Measurements from ENCODE around the gene STX8. TPM values are rescaled to one million over a fixed set of nuclear protein-coding genes. Genes with fewer than 3 reads are reported as not detected.
A peak's percentile ranks its signal among the peaks of the same experiment; 100 is the strongest.

STX8 gene
- total and polyA plus RNA-seq, 2 donors = 60.5 to 75.8 TPM

GRCh38 chr17:9544221-9544620 lies 31.4 kb downstream of the STX8 start:
- H3K9me3 ChIP-seq (ENCODE audit: control insufficient read depth in 2 of 2, insufficient read depth in 1 of 2, low read length in 1 of 2) = no peaks in the 10 kb centered on the region
- H3K4me1 ChIP-seq (ENCODE audit: control insufficient read depth in 2 of 2, insufficient read depth in 2 of 2, low read length in 2 of 2) = no peaks in the 10 kb centered on the region
- WGBS = 94% methylated on average over 7 of the region's 7 CpGs
- no peaks in the 10 kb centered on the region for H3K27me3 ChIP-seq (ENCODE audit: control insufficient read depth in 2 of 2, insufficient read depth in 1 of 2, low read length in 1 of 2)
- H3K27ac ChIP-seq (ENCODE audit: low read depth in 1 of 2, low read length in 1 of 2) = no peak overlapping the region
- peaks cover 0 to 5% of the 10 kb centered on the region in 2 donors for H3K36me3 ChIP-seq (ENCODE audit: control insufficient read depth in 2 of 2, insufficient read depth in 2 of 2, low read length in 1 of 2)
- no peak for DNase-seq (ENCODE audit: low read depth in 6 of 9, low spot score in 9 of 9)
- H3K4me3 ChIP-seq (ENCODE audit: low read length in 2 of 2) = no peak overlapping the region

GRCh38 chr17:9541718-9542117 lies 33.9 kb downstream of the STX8 start:
- no peaks in the 10 kb centered on the region for H3K4me1 ChIP-seq (ENCODE audit: control insufficient read depth in 2 of 2, insufficient read depth in 2 of 2, low read length in 2 of 2)
- H3K27me3 ChIP-seq (ENCODE audit: control insufficient read depth in 2 of 2, insufficient read depth in 1 of 2, low read length in 1 of 2) = no peaks in the 10 kb centered on the region
- H3K27ac ChIP-seq (ENCODE audit: low read depth in 1 of 2, low read length in 1 of 2) = no peak overlapping the region
- WGBS = 99% methylated on average over 4 of the region's 4 CpGs
- H3K9me3 ChIP-seq (ENCODE audit: control insufficient read depth in 2 of 2, insufficient read depth in 1 of 2, low read length in 1 of 2) = no peaks in the 10 kb centered on the region
- DNase-seq (ENCODE audit: low read depth in 6 of 9, low spot score in 9 of 9) = no peak
- H3K36me3 ChIP-seq (ENCODE audit: control insufficient read depth in 2 of 2, insufficient read depth in 2 of 2, low read length in 1 of 2) = peaks cover 0 to 5% of the 10 kb centered on the region in 2 donors
- no peak overlapping the region for H3K4me3 ChIP-seq (ENCODE audit: low read length in 2 of 2)

- Histone ChIP-seq H3K9me3 (ENCODE audit: control insufficient read depth in 2 of 2, insufficient read depth in 1 of 2, low read length in 1 of 2) (no peaks in the 10 kb centered on the region), H3K27me3 (ENCODE audit: control insufficient read depth in 2 of 2, insufficient read depth in 1 of 2, low read length in 1 of 2) (no peaks in the 10 kb centered on the region), H3K27ac (ENCODE audit: low read depth in 1 of 2, low read length in 1 of 2) (no peak overlapping the region), H3K36me3 (ENCODE audit: control insufficient read depth in 2 of 2, insufficient read depth in 2 of 2, low read length in 1 of 2) (peaks cover 0 to 5% of the 10 kb centered on the region in 2 donors), H3K4me1 (ENCODE audit: control insufficient read depth in 2 of 2, insufficient read depth in 2 of 2, low read length in 2 of 2) (no peaks in the 10 kb centered on the region), H3K4me3 (ENCODE audit: low read length in 2 of 2) (no peak overlapping the region)
- 87% methylated on average over 4 of the region's 4 CpGs for WGBS
- no peak for DNase-seq (ENCODE audit: low read depth in 6 of 9, low spot score in 9 of 9)
Observed at GRCh38 chr17:9538626-9539025, 37.0 kb downstream of the STX8 start.

- Histone ChIP-seq H3K36me3 (ENCODE audit: control insufficient read depth in 2 of 2, insufficient read depth in 2 of 2, low read length in 1 of 2) (peaks cover 0 to 5% of the 10 kb centered on the region in 2 donors), H3K4me1 (ENCODE audit: control insufficient read depth in 2 of 2, insufficient read depth in 2 of 2, low read length in 2 of 2) (no peaks in the 10 kb centered on the region), H3K27ac (ENCODE audit: low read depth in 1 of 2, low read length in 1 of 2) (no peak overlapping the region), H3K9me3 (ENCODE audit: control insufficient read depth in 2 of 2, insufficient read depth in 1 of 2, low read length in 1 of 2) (no peaks in the 10 kb centered on the region), H3K4me3 (ENCODE audit: low read length in 2 of 2) (no peak overlapping the region), H3K27me3 (ENCODE audit: control insufficient read depth in 2 of 2, insufficient read depth in 1 of 2, low read length in 1 of 2) (no peaks in the 10 kb centered on the region)
- no peak for DNase-seq (ENCODE audit: low read depth in 6 of 9, low spot score in 9 of 9)
- 96% methylated on average over 12 of the region's 12 CpGs for WGBS
Observed at GRCh38 chr17:9537177-9537776, 38.3 kb downstream of the STX8 start.

GRCh38 chr17:9536061-9536460 lies 39.6 kb downstream of the STX8 start:
- 96% methylated on average over 8 of the region's 8 CpGs for WGBS
- Histone ChIP-seq H3K27me3 (ENCODE audit: control insufficient read depth in 2 of 2, insufficient read depth in 1 of 2, low read length in 1 of 2) (no peaks in the 10 kb centered on the region), H3K36me3 (ENCODE audit: control insufficient read depth in 2 of 2, insufficient read depth in 2 of 2, low read length in 1 of 2) (peaks cover 0 to 5% of the 10 kb centered on the region in 2 donors)

GRCh38 chr17:9533441-9533840 lies 42.2 kb downstream of the STX8 start:
- H3K27ac ChIP-seq (ENCODE audit: low read depth in 1 of 2, low read length in 1 of 2) = no peak overlapping the region
- no peaks in the 10 kb centered on the region for H3K4me1 ChIP-seq (ENCODE audit: control insufficient read depth in 2 of 2, insufficient read depth in 2 of 2, low read length in 2 of 2)
- DNase-seq (ENCODE audit: low read depth in 6 of 9, low spot score in 9 of 9) = no peak
- H3K27me3 ChIP-seq (ENCODE audit: control insufficient read depth in 2 of 2, insufficient read depth in 1 of 2, low read length in 1 of 2) = no peaks in the 10 kb centered on the region
- no peaks in the 10 kb centered on the region for H3K36me3 ChIP-seq (ENCODE audit: control insufficient read depth in 2 of 2, insufficient read depth in 2 of 2, low read length in 1 of 2)
- H3K4me3 ChIP-seq (ENCODE audit: low read length in 2 of 2) = no peak overlapping the region
- 95% methylated on average over 4 of the region's 4 CpGs for WGBS
- no peaks in the 10 kb centered on the region for H3K9me3 ChIP-seq (ENCODE audit: control insufficient read depth in 2 of 2, insufficient read depth in 1 of 2, low read length in 1 of 2)

More at GRCh38 chr17:9536061-9536460, 39.6 kb downstream of the STX8 start:
- Histone ChIP-seq H3K4me3 (ENCODE audit: low read length in 2 of 2) (no peak overlapping the region), H3K9me3 (ENCODE audit: control insufficient read depth in 2 of 2, insufficient read depth in 1 of 2, low read length in 1 of 2) (no peaks in the 10 kb centered on the region), H3K27ac (ENCODE audit: low read depth in 1 of 2, low read length in 1 of 2) (no peak overlapping the region), H3K4me1 (ENCODE audit: control insufficient read depth in 2 of 2, insufficient read depth in 2 of 2, low read length in 2 of 2) (no peaks in the 10 kb centered on the region)
- DNase-seq (ENCODE audit: low read depth in 6 of 9, low spot score in 9 of 9) = no peak

GRCh38 chr17:9532715-9533114 lies 42.9 kb downstream of the STX8 start:
- H3K4me3 ChIP-seq (ENCODE audit: low read length in 2 of 2) = no peak overlapping the region
- H3K27ac ChIP-seq (ENCODE audit: low read depth in 1 of 2, low read length in 1 of 2) = no peak overlapping the region
- WGBS = 99% methylated on average over 3 of the region's 3 CpGs
- H3K9me3 ChIP-seq (ENCODE audit: control insufficient read depth in 2 of 2, insufficient read depth in 1 of 2, low read length in 1 of 2) = no peaks in the 10 kb centered on the region
- H3K27me3 ChIP-seq (ENCODE audit: control insufficient read depth in 2 of 2, insufficient read depth in 1 of 2, low read length in 1 of 2) = no peaks in the 10 kb centered on the region
- no peaks in the 10 kb centered on the region for H3K36me3 ChIP-seq (ENCODE audit: control insufficient read depth in 2 of 2, insufficient read depth in 2 of 2, low read length in 1 of 2)
- no peak for DNase-seq (ENCODE audit: low read depth in 6 of 9, low spot score in 9 of 9)
- no peaks in the 10 kb centered on the region for H3K4me1 ChIP-seq (ENCODE audit: control insufficient read depth in 2 of 2, insufficient read depth in 2 of 2, low read length in 2 of 2)

GRCh38 chr17:9531034-9531433 lies 44.6 kb downstream of the STX8 start:
- 79% methylated on average over 2 of the region's 2 CpGs for WGBS
- no peaks in the 10 kb centered on the region for H3K4me1 ChIP-seq (ENCODE audit: control insufficient read depth in 2 of 2, insufficient read depth in 2 of 2, low read length in 2 of 2)
- H3K27ac ChIP-seq (ENCODE audit: low read depth in 1 of 2, low read length in 1 of 2) = no peak overlapping the region
- H3K9me3 ChIP-seq (ENCODE audit: control insufficient read depth in 2 of 2, insufficient read depth in 1 of 2, low read length in 1 of 2) = no peaks in the 10 kb centered on the region
- H3K36me3 ChIP-seq (ENCODE audit: control insufficient read depth in 2 of 2, insufficient read depth in 2 of 2, low read length in 1 of 2) = no peaks in the 10 kb centered on the region
- H3K27me3 ChIP-seq (ENCODE audit: control insufficient read depth in 2 of 2, insufficient read depth in 1 of 2, low read length in 1 of 2) = no peaks in the 10 kb centered on the region
- no peak overlapping the region for H3K4me3 ChIP-seq (ENCODE audit: low read length in 2 of 2)
- no peak for DNase-seq (ENCODE audit: low read depth in 6 of 9, low spot score in 9 of 9)

GRCh38 chr17:9529033-9529700 lies 46.5 kb downstream of the STX8 start:
- WGBS = 76% methylated on average over 5 of the region's 5 CpGs
- no peak overlapping the region for H3K27ac ChIP-seq (ENCODE audit: low read depth in 1 of 2, low read length in 1 of 2)
- no peaks in the 10 kb centered on the region for H3K4me1 ChIP-seq (ENCODE audit: control insufficient read depth in 2 of 2, insufficient read depth in 2 of 2, low read length in 2 of 2)
- no peaks in the 10 kb centered on the region for H3K9me3 ChIP-seq (ENCODE audit: control insufficient read depth in 2 of 2, insufficient read depth in 1 of 2, low read length in 1 of 2)
- DNase-seq (ENCODE audit: low read depth in 6 of 9, low spot score in 9 of 9) = peak in 4 of 9 donors; percentile 3 to 33 (median 7)
- H3K4me3 ChIP-seq (ENCODE audit: low read length in 2 of 2) = no peak overlapping the region
- H3K27me3 ChIP-seq (ENCODE audit: control insufficient read depth in 2 of 2, insufficient read depth in 1 of 2, low read length in 1 of 2) = no peaks in the 10 kb centered on the region
- no peaks in the 10 kb centered on the region for H3K36me3 ChIP-seq (ENCODE audit: control insufficient read depth in 2 of 2, insufficient read depth in 2 of 2, low read length in 1 of 2)

Measured in thymus (tissue), 11 donors.